NCI-H748 (cell line): ENCODE data around the gene SURF1.

Experiments
- DNase-seq: peaks from one replicate; lab custom pipeline; 2025; ENCODE audit not compliant: unreplicated experiment; lab: John Stamatoyannopoulos, UW

SURF1 gene

GRCh38 chr9:133366435-133366834 is 10.1 kb upstream of the SURF1 start:
- DNase-seq = no peak

DNA sequence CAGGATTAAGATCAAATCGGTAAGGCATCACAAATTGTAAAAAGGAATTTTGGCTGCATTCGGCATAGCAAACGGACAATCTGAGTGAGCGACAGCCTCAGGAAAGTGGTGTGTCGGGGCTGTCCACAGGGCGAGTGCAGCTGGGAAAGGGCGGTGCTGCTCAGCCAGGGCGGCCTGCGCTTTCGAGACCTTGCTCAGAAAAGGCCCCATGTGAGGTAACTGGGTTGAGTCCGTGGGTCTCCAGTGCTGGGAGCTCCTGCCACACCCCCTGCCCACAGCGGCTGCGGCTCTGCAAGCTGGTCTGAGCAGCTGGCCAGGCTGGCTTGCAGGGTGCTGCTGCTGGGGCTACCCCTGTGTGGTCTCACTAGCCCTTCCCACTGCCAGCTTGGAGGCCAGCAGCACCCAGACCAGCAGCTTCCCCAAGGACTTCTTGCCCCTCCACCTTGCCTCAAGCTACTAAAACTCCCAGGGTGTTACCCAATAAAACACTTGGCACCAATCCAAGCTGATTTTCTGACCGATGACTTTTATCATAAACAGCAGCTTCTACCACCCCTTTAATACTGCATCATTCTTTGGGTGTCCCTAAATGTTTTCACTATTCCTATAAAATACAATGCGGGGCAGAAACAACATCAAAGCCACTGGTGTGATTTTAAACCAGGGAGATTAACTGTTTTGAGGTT is 6.2 kb upstream of the SURF1 start:
- no peak for DNase-seq

DNA sequence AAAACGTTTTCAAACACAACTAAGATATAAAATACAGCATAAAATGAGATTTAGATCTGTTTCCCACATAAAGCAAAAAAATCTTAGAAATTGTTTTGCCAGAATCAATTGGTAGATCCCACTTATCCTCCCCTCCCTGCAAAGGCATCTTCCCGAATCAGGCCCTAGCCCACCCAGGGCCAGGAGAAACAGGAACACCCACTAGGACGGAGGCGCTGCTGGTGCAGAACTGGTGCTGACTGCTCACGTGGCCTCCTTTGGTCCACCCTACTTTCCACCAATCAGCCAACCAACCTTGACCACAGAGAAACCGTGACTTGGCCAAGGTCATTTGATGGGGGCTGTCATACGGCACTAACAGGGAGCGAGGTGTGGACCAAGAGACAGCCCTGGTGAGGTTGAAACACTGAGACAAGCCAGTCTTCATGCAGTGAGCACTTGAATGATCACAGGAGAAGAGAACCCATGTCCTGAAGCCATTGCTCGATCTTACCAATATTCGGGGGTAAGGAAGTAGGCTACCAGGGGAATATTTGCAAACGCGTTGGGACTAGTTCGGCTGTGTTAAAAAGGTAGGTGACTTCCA is 5.3 kb upstream of the SURF1 start:
- no peak for DNase-seq

DNA sequence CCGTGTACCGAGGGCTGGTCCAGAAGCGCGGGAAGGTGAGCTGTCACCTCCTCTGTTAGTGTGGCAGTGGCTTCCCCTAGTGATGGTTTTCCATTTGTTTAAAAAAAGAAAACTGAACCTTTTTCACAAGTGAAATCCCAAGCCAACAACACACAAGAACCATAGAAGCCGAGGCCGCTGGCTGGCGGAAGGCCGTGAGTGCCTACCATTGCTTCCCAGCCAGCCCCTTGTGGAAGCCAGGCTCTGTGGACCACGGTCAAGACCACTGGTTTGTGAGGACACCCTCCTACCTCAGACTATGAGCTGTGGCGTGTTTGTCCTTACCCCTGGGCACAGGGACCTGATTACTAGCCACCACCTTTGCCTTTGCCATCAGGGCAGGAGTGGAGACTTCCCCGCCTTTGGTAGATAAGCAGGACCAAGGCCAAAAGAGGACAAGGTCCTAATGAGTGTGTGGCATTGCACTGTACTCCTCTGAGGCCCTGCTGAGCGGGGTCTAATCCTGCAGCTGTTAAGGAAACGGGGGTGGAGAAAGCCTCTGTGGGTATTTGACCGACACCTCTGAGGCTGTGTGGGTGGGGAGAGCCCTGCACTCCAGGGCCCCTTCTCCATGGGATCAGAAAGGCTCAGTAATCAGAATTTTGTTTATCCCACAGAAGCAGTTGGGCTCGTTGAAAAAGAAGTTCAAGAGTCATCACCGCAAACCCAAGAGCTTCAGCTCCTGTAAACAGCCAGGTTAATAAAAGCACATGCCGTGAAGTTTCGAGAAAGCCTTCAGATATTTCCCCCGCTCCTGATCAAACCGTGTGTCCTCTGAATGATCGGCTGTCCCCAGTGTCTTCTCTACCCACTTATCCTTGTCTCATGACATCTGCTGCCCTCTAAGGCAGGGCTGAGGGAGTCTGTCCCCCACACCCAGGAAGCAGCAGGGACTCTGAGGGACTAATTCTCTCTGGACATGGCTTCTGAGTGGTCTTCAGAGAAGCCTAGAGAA is 4.4 kb upstream of the SURF1 start:
- no peak for DNase-seq

DNA sequence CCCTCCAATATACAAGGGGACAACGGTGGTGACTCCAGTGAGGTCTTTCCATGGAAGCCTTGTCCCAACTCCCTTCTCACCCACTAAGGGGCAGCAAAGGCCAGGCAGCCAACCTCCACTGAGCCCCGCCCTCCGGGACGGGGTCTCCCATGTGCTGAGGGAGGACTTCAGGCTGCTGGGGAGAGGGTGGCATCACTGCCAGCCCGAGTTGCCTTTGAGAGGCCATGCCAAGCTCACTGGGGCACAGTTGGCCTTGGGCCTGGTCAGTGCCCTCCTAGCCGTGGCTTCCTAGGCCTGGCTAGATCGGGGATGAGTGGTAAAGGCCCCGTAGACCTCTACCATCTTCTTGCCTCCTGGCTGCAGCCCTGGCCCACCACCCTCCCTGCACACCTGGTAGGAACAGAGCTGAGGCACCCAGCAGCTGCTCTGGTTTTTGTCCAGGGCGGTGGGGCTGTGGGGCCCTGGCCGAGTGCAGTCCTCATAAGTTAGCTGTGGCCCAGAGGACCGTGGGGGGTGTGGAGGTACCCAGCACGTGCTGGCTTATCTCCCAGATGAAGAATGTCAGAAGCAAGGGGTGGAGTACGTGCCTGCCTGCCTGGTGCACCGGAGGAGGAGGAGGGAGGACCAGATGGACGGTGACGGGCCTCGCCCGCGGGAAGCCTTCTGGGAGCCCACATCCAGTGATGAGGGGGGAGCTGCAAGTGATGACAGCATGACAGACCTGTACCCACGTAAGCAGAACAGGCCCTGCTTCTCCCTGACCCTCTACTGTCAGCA is 3.3 kb upstream of the SURF1 start:
- DNase-seq = peak; percentile 23

DNA sequence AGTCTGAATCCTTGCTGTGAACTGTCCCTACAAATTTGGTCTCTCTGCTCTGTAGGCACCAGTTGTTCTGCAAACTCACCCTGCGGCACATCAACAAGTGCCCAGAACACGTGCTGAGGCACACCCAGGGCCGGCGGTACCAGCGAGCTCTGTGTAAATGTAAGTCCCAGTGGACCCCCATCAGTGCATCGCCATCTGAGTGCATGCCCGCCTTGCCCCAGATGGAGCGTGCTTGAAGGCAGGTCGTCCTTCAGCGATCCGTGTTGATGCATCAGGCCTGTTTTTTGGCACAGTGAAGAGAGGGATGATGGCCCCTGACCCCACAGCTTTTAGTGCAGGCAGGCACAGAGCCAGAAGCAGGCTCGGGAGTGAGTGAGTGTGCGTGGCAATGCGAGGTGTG is 1.4 kb upstream of the SURF1 start:
- DNase-seq = no peak

DNA sequence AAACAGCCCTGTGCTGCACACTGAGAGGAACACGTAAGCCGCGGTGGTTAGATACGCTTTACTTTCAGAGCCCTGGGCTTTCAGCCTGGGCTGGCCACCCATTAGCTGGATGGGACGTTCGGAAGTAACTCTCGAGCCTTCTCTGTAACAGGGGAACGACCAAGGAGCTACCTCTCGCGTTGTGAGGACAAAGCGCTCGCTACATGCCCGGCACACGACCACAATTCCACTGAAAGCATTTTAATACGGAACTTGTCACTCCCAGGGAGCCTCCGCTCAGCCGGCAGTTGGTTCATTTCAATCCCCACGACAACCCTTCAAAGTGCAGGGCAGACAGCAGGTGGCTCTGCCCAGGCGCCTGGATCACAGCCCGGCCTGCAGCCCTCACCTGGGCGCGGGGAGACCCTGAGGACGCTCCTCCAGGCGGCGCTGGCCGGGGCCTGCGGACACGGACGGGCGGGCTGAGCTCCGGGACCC is 368 bp downstream of the SURF1 start:
- peak; percentile 59 for DNase-seq

DNA sequence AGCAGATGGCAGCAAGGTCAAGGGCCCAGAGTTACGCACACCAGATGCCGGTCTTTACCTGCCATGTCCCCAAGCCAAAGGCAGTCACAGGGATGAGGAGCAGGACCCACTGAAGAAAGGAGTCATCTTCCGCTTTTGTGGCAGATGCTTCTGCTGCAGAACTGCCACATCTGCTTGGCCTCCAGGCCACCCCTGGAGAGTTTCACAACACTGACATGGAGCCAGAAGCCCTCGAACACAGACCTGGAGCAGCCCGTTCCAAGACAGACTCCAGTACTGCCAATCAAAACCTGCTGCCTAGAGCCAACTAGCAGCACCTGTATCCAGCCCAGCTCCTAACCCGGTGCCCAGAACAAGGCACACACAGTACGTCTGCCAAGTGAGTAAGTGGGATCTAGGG is 1.5 kb downstream of the SURF1 start:
- no peak for DNase-seq

- no peak for DNase-seq
These were observed 2.7 kb downstream of the SURF1 start for GRCh38 chr9:133353548-133353947.

- no peak for DNase-seq
These were observed 3.5 kb downstream of the SURF1 start for GRCh38 chr9:133352635-133353340.

DNA sequence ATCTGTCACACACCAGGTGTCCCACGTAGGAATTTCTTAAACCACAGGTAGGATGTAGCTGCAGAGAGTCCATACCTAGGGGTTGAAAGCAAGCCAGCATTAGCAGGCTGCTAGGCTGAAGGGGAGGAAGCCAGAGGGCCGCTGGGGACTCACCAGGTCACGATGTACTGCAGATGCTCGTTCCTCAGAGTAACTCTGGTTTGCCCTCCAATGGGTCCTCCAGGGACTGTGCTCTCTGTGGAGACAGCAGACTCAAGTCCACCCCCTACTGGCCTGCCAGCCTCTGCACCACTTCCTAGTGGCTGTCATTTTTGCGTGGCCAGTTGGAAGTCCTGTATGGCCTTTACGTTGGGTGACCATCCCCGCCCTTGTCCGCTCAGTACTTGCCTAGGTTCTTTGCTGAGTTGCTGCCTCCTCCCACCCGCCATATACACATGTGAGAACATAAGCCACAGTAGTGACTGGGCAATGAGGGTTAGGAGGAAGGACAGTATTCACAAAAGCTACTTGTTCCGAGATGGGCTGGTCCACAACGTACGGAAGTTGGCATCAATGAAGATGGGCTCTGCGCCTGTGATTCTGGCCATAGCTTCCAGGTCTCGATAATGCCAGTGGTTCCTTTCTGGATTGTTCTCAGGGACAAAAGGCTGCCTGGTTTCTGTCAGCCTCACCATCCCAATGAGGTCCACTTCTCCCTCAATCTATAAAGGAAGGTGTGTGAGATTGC is 4.2 kb downstream of the SURF1 start:
- peak; percentile 55 for DNase-seq

- no peak for DNase-seq
These were observed 4.8 kb downstream of the SURF1 start for GRCh38 chr9:133351526-133351907.

GRCh38 chr9:133349965-133350616 is 6.2 kb downstream of the SURF1 start:
- DNase-seq = no peak

DNA sequence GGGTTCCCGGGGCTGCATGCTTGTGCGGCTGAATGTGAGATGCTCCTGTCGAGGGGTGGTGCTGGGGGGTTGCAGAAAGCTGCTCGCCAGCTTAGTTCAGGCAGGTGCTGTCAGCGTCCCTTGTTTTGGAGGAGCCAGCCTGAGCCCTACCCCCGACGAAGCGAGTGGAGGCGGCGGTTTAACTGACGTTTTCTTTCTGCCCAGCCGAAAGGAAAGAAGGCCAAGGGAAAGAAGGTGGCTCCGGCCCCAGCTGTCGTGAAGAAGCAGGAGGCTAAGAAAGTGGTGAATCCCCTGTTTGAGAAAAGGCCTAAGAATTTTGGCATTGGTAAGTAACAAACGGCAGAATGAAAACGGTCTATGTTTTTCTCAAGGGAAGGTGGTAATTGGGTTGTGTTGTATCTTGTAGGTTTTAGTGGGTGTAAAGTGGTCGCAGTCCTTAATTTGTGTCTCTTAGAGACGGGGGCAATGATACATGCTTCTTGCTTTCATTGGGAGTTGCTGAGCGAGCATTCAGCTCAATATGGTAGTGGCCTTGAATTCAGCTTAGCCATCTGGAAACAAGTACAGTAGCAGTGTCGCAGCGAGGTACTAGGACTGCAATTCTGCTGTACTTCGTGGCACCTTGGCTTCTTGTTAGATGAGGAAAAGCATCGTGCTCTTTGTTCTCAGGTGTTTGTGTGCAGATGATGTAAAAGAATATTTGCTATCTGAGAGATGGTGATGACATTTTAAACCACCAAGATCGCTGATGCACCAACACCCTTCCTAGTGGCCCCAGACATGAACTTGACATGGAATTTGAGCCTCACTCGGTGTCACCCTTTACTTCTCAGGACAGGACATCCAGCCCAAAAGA is 7.3 kb downstream of the SURF1 start:
- no peak for DNase-seq

DNA sequence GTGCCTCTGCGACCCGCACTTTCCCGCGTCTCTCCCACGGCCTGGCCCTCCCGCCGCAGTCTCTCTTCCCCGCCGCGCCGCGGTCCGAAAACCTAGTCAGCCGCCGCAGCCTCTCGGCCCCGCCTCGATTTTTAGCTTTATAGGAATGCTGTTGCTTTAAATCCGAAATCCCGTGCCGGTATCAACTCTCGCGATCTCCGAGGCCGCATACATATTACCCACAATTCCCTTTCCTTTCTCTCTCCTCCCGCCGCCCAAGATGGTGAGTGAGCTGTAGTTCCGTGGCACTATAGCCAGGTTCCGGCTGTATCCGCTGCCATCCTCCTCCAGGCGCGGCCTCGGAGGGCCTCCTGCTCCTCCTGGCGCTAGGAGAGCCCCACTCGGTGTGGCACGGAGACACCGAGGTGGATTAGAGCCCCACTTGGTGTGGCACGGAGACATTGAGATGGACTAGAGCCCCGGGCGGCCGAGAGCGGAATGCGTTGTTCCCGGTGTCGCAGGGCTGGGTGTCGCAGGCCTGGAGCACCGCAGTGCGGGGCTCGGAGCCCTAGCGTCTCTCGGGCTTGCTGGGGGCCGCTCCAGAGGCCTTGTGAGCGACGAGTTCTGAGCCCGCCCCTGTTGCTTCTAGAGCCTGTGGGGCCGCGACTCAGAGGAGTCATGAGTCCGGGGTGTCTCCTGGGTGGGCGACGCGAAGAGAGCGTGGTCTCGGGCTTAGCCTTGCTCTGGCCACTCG is 8.1 kb downstream of the SURF1 start, which contains the start of the genes MED22 and RPL7A:
MED22 (minus strand) TSS at position 147 of the 733 bp plus-strand sequence. CDS start 1,469 bp downstream, outside the sequence.
RPL7A (plus strand) TSS at position 234 of the 733 bp plus-strand sequence; CDS start at position 260, 26 bp downstream.
- DNase-seq = peak; percentile 98

DNA sequence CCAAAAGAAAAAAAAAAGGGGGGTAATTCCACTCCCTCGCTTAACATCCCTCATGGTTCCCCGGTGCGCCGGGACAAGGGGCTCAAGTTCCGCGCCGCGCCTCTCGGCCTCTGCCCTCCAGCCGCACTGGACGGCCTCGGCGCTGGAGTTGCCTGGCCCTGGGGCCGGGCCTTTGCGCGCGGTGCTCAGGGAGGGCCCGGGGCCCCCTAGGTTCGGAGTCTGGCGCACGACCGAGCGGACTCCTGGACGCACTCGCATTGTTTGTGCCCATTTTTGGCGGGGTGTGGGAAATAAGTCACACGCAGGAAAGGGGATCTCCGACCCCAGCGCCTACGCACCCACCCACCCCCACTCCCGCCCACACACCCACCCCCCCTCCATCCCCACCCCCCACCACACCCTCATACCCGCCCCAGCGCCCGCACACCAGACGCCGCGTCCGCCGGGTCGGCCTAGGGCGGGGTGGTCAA is 8.7 kb downstream of the SURF1 start:
- DNase-seq = peak; percentile 66
